ENCODE data around the gene SLC26A3. TPM values are rescaled to one million over a fixed set of nuclear protein-coding genes. Genes with fewer than 3 reads are reported as not detected.

Gene SLC26A3
- total RNA-seq, 2 donors from 2014 or later: 973 to 1,169 TPM

GRCh38 chr7:107788216-107788615 lies 14.8 kb downstream of the SLC26A3 start:
- no peak overlapping the region for H3K4me3 ChIP-seq
- H3K36me3 ChIP-seq: no peaks in the 10 kb centered on the region
- no peak for DNase-seq
- no peaks in the 10 kb centered on the region for H3K9me3 ChIP-seq
- no peaks in the 10 kb centered on the region for H3K4me1 ChIP-seq
- H3K27me3 ChIP-seq: no peaks in the 10 kb centered on the region
- intact Hi-C loops (cut with DNase I): no loop called here
- H3K9ac ChIP-seq (ENCODE audit: low read depth in 2 of 2, low read length in 2 of 2): no peak overlapping the region
- TF ChIP-seq, protein P1, sequence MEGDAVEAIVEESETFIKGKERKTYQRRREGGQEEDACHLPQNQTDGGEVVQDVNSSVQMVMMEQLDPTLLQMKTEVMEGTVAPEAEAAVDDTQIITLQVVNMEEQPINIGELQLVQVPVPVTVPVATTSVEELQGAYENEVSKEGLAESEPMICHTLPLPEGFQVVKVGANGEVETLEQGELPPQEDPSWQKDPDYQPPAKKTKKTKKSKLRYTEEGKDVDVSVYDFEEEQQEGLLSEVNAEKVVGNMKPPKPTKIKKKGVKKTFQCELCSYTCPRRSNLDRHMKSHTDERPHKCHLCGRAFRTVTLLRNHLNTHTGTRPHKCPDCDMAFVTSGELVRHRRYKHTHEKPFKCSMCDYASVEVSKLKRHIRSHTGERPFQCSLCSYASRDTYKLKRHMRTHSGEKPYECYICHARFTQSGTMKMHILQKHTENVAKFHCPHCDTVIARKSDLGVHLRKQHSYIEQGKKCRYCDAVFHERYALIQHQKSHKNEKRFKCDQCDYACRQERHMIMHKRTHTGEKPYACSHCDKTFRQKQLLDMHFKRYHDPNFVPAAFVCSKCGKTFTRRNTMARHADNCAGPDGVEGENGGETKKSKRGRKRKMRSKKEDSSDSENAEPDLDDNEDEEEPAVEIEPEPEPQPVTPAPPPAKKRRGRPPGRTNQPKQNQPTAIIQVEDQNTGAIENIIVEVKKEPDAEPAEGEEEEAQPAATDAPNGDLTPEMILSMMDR (IDR thresholded peaks at IDR 0.05): no peak
- no peak overlapping the region for H3K27ac ChIP-seq

GRCh38 chr7:107785926-107786325 lies 17.1 kb downstream of the SLC26A3 start:
- no peak overlapping the region for H3K9ac ChIP-seq (ENCODE audit: low read depth in 2 of 2, low read length in 2 of 2)
- no peaks in the 10 kb centered on the region for H3K27me3 ChIP-seq
- intact Hi-C loops (cut with DNase I): no loop called here
- DNase-seq: no peak
- no peak overlapping the region for H3K4me3 ChIP-seq
- H3K27ac ChIP-seq: no peak overlapping the region
- no peaks in the 10 kb centered on the region for H3K9me3 ChIP-seq
- TF ChIP-seq, protein P1 (IDR thresholded peaks at IDR 0.05): no peak
- no peaks in the 10 kb centered on the region for H3K36me3 ChIP-seq
- H3K4me1 ChIP-seq: no peaks in the 10 kb centered on the region

GRCh38 chr7:107785170-107785569 lies 17.9 kb downstream of the SLC26A3 start:
- no peaks in the 10 kb centered on the region for H3K4me1 ChIP-seq
- H3K9ac ChIP-seq (ENCODE audit: low read depth in 2 of 2, low read length in 2 of 2): no peak overlapping the region
- no peaks in the 10 kb centered on the region for H3K27me3 ChIP-seq
- no peak overlapping the region for H3K4me3 ChIP-seq
- intact Hi-C loops (cut with DNase I): no loop called here
- no peak for DNase-seq
- H3K9me3 ChIP-seq: no peaks in the 10 kb centered on the region
- H3K36me3 ChIP-seq: no peaks in the 10 kb centered on the region
- TF ChIP-seq, protein P1 (IDR thresholded peaks at IDR 0.05): no peak
- no peak overlapping the region for H3K27ac ChIP-seq

GRCh38 chr7:107783648-107784047 lies 19.4 kb downstream of the SLC26A3 start:
- no peak overlapping the region for H3K27ac ChIP-seq
- no peaks in the 10 kb centered on the region for H3K27me3 ChIP-seq
- TF ChIP-seq, protein P1 (IDR thresholded peaks at IDR 0.05): no peak
- H3K9me3 ChIP-seq: no peaks in the 10 kb centered on the region
- no peaks in the 10 kb centered on the region for H3K4me1 ChIP-seq
- intact Hi-C loops (cut with DNase I): no loop called here
- no peak overlapping the region for H3K9ac ChIP-seq (ENCODE audit: low read depth in 2 of 2, low read length in 2 of 2)
- H3K36me3 ChIP-seq: no peaks in the 10 kb centered on the region
- no peak for DNase-seq
- H3K4me3 ChIP-seq: no peak overlapping the region

DNA sequence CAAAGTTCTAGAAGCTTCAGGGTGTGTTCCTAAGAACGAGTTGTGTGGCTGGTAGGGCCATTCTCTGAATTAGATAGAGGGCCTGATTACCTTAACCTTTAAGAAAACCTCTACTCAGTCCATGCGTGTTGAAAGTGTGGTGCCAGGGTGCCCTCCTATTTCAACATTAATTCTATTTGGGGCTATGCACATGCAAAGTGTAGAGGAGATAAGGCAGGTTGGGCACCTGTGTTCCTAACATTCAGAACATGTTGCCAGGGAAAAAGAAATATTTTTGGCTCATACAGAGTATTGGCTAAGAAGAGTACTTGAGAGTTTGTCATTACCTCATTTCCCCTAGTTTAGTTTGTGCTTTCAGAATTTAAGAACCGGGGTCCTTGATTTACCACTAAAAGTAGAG lies 20.6 kb downstream of the SLC26A3 start:
- Histone ChIP-seq H3K27me3 (no peaks in the 10 kb centered on the region), H3K4me1 (no peaks in the 10 kb centered on the region), H3K4me3 (no peak overlapping the region), H3K36me3 (no peaks in the 10 kb centered on the region), H3K9me3 (no peaks in the 10 kb centered on the region), H3K9ac (ENCODE audit: low read depth in 2 of 2, low read length in 2 of 2) (no peak overlapping the region), H3K27ac (no peak overlapping the region)
- TF ChIP-seq, protein P1 (IDR thresholded peaks at IDR 0.05): no peak
- intact Hi-C loops (cut with DNase I): no loop called here
- no peak for DNase-seq
